ENCODE measurements around the gene PCBP3.

PCBP3 gene

GRCh38 chr21:45938811-45939520, 295.4 kb downstream of the PCBP3 start:
- no peak for TF ChIP-seq CTCF (IDR thresholded peaks at IDR 0.05)

GRCh38 chr21:45939521-45940045, 296.1 kb downstream of the PCBP3 start:
- no peak for TF ChIP-seq CTCF (IDR thresholded peaks at IDR 0.05)

- no peak for TF ChIP-seq CTCF (IDR thresholded peaks at IDR 0.05)
Observed at GRCh38 chr21:45940091-45940490, 296.6 kb downstream of the PCBP3 start.

DNA sequence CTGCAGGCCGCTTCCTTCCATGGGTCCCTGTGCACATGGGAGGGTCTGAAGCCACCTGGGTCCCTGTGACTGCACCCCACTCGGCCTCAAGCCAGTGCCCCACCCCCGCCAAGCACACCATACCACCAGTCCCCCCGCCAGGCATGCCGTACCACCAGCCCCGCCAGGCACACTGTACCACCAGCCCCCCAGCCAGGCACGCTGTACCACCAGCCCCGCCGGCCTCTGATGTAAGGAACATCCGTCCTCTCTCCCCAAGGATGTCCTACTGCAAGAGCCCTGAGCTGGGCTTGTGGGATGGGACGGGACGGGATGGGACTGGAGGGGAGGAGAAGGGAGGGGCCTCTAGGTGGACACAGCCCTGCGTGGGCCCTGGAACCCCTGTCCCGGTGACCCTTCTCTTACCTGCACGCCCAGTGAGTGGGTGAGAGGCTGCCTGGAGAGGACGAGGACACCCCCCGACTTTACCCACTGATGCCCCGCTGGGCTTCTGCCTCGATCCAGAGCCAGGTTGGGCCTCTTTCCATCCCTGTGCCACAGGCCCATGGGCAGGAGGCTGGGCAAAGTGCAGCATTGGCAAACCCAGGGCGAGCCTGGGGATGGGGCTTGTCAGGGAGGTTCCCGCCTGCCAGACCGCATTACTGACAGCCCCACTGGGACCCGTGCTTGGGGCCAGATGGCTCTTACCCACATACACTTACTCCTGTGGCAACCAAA, 297.3 kb downstream of the PCBP3 start:
- no peak for TF ChIP-seq CTCF (IDR thresholded peaks at IDR 0.05)

DNA sequence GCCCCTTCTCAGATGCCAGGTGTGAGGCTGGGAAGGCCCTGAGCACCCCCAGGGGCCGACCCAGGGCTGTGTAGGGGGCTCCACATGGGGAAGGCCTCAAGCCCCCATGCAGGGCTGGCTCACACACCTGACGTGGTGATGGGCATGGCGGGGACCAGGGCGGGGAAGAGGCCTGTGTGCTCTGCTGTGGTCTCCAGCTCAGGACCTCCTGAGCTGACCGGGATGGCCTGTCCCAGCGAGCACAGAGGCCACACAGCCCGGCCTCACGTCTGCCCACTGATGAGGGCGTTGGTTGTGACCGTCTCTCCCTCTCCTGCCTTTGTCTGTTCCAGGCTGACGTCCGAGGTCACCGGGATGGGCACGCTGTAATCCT, 297.8 kb downstream of the PCBP3 start:
- no peak for TF ChIP-seq CTCF (IDR thresholded peaks at IDR 0.05)

DNA sequence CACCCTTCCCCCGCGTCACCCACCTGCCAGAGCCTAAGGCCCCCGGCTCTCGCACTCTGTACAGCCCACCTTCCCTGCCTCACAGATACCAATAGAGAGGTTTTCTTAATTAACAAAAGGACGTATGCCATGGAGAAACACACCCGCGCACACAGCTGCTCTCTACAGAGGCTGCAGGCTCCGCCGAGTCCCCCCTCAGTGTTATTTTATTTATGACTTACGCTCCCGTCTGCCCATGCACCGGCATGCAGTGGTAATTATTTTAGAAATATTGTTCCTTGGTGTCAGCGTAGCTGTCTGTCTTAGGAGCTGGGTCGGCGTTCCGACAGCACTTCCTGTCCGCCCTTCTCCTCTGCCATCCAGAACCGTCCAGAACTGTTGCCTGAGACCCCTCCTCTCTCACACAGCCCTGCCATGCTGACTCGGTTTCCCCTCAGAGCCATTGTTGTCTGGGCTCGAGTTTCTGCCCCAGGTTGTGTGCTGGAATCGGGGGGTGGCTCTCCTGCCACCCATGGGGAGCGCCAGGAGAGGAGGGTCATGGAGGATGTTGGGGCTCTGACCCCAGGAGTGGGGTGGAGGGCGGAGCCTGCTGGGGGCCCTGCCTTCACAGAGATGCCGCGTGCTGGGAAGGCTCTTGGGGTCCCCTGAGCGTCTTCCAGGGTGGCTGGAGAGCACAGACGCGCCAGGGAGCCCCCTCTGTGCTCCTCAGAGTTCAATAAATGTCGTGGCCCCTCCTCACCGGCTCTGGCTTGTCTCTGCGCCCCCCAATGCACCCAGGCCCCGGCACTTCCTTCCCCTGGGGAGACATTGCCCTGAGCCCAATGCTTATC, 298.4 kb downstream of the PCBP3 start:
- no peak for TF ChIP-seq CTCF (IDR thresholded peaks at IDR 0.05)

Measured in LNCAP (cell line).